HCT116 (cell line): ENCODE data around the gene MYBL2. TPM values are rescaled to one million over a fixed set of nuclear protein-coding genes. Genes with fewer than 3 reads are reported as not detected.

ENCODE experiments used
- ATAC-seq: fragments of 200-7000 bp; cut with Tn5 transposase; 2 replicates; pipeline ENCODE4 v1.9.1; 2020; ENCODE audit warnings: mild to moderate bottlenecking, moderate library complexity
- BruUV-seq: library from RNA; stranded (reverse); fragments of 400-500 nt; replicated peaks from 2 replicates; lab custom pipeline; 2021; lab: Mats Ljungman, UMichigan
- CTCF ChIA-PET: fragments of 300-600 bp; sonication (Branson Sonifier 250); formaldehyde crosslinking; loops from one replicate; lab custom pipeline; 2021; ENCODE audit warnings: antibody characterized with exemption; lab: Charles Lee
- POLR2A ChIA-PET: fragments of 300-600, 350-600 bp; sonication (Branson Sonifier 250); formaldehyde crosslinking; loops from one replicate; lab custom pipeline; 2021; ENCODE audit warnings: antibody characterized with exemption; lab: Charles Lee
- RAD21 ChIA-PET, 2 experiments: fragments of 300-600 bp; sonication (Branson Sonifier 250); formaldehyde crosslinking; loops; one replicate each; lab custom pipeline; 2023; ENCODE audit warnings: low total read pairs in 2 of 2; ENCODE audit not compliant: uncharacterized antibody in 2 of 2, unreplicated experiment in 2 of 2, low non-redundant PET in 1 of 2; lab: Charles Lee
- DNase-seq: peaks from one replicate; pipeline ENCODE4 v3.0.0-alpha.2; 2010; ENCODE audit warnings: low read depth, low spot score
- H2AFZ ChIP-seq: fragments of 200-600 bp; shearing (Covaris generic), sonication (generic); 2 replicates; pipeline ENCODE4 v1.6.1; 2017; ENCODE audit warnings: low read depth, mixed run types, mixed read lengths, antibody characterized with exemption, low read length; ENCODE audit not compliant: poor library complexity, severe bottlenecking
- H3K27ac ChIP-seq: 2 replicates; pipeline ENCODE4 v1.5.1; 2012; ENCODE audit warnings: low read depth, low read length
- H3K27me3 ChIP-seq: fragments of 200-600 bp; sonication (generic); 2 replicates; pipeline ENCODE4 v1.6.1; 2016; ENCODE audit warnings: mixed run types, low read length, mixed read lengths; ENCODE audit not compliant: insufficient read depth
- H3K36me3 ChIP-seq, 2 experiments: fragments of 200-500 bp in 1 of 2; fragments of 200-600 bp in 1 of 2; sonication (Bioruptor generic) in 1 of 2; sonication (generic) in 1 of 2; 2 replicates each; pipeline versions ENCODE4 v1.5.1 to v1.6.1; 2014 to 2016; ENCODE audit warnings: low read length in 2 of 2, inconsistent platforms in 1 of 2, mixed read lengths in 1 of 2, mixed run types in 1 of 2; ENCODE audit not compliant: insufficient read depth in 2 of 2, control insufficient read depth in 1 of 2
- H3K4me1 ChIP-seq, 2 experiments: fragments of 200-600 bp in 1 of 2; sonication (generic) in 1 of 2; 2 replicates each; pipeline versions ENCODE4 v1.5.1 to v1.6.1; 2012 to 2017; ENCODE audit warnings: low read length in 2 of 2, inconsistent platforms in 1 of 2, mild to moderate bottlenecking in 1 of 2, mixed read lengths in 1 of 2, mixed run types in 1 of 2, moderate library complexity in 1 of 2; ENCODE audit not compliant: insufficient read depth in 2 of 2, control insufficient read depth in 1 of 2
- H3K4me2 ChIP-seq: fragments of 200-600 bp; sonication (generic); 2 replicates; pipeline ENCODE4 v1.6.1; 2017; ENCODE audit warnings: mixed run types, low read length, mixed read lengths
- H3K4me3 ChIP-seq, 2 experiments: fragments of 200-600 bp in 1 of 2; sonication (generic) in 1 of 2; replicated peaks in 1 of 2; 2 replicates each; pipeline ENCODE4 v1.5.1; 2011 to 2016; ENCODE audit warnings: low read length in 2 of 2, control low read depth in 1 of 2, low read depth in 1 of 2, mild to moderate bottlenecking in 1 of 2, mixed read lengths in 1 of 2, mixed run types in 1 of 2
- H3K79me2 ChIP-seq: fragments of 200-600 bp; sonication (generic); 2 replicates; pipeline ENCODE4 v1.6.1; 2017; ENCODE audit warnings: mild to moderate bottlenecking, mixed run types, low read length, moderate library complexity, mixed read lengths; ENCODE audit not compliant: insufficient read depth
- H3K9ac ChIP-seq: fragments of 200-600 bp; sonication (generic); 2 replicates; pipeline ENCODE4 v1.6.1; 2016; ENCODE audit warnings: low read length, mixed read lengths
- H3K9me2 ChIP-seq: fragments of 200-600 bp; sonication (generic), shearing (Covaris generic); 2 replicates; pipeline ENCODE4 v1.6.1; 2017; ENCODE audit warnings: mixed run types, mild to moderate bottlenecking, moderate library complexity; ENCODE audit not compliant: insufficient read depth
- H3K9me3 ChIP-seq, 2 experiments: fragments of 200-500 bp in 1 of 2; fragments of 200-600 bp in 1 of 2; sonication (Bioruptor generic) in 1 of 2; sonication (generic) in 1 of 2; 2 replicates each; pipeline ENCODE4 v1.6.1; 2014 to 2017; ENCODE audit warnings: low read length in 2 of 2, mixed read lengths in 2 of 2, inconsistent platforms in 1 of 2, low read depth in 1 of 2, mild to moderate bottlenecking in 1 of 2, mixed run types in 1 of 2, moderate library complexity in 1 of 2; ENCODE audit not compliant: control insufficient read depth in 1 of 2, insufficient read depth in 1 of 2
- H4K20me1 ChIP-seq: fragments of 200-600 bp; sonication (generic), shearing (Covaris generic); 2 replicates; pipeline ENCODE4 v1.6.1; 2017; ENCODE audit warnings: mixed run types, mild to moderate bottlenecking, moderate library complexity; ENCODE audit not compliant: insufficient read depth
- CEBPB ChIP-seq: IDR thresholded peaks from 2 replicates; pipeline ENCODE4 v1.6.1; 2012; ENCODE audit warnings: low read depth
- CTCF ChIP-seq, 3 experiments: fragments of 200-600 bp in 1 of 3; sonication (generic) in 1 of 3; IDR thresholded peaks in 2 of 3; conservative IDR thresholded peaks in 1 of 3; 2 replicates each; pipeline ENCODE4 v1.5.1; 2012 to 2017; ENCODE audit warnings: low read depth in 2 of 3, low read length in 2 of 3, antibody characterized with exemption in 1 of 3, borderline replicate concordance in 1 of 3, control low read depth in 1 of 3, mild to moderate bottlenecking in 1 of 3, mixed read lengths in 1 of 3, mixed run types in 1 of 3, moderate library complexity in 1 of 3; ENCODE audit not compliant: insufficient read depth in 1 of 3
- EGR1 ChIP-seq: IDR thresholded peaks from 2 replicates; pipeline ENCODE4 v1.6.1; 2012; ENCODE audit warnings: low read depth
- ELF1 ChIP-seq: IDR thresholded peaks from 2 replicates; pipeline ENCODE4 v1.6.1; 2012; ENCODE audit warnings: low read depth, borderline replicate concordance
- EZH2 ChIP-seq: fragments of 200-600 bp; sonication (generic); IDR thresholded peaks from 2 replicates; pipeline ENCODE4 v1.6.1; 2017; ENCODE audit warnings: antibody characterized with exemption, mixed run types
- EZH2phosphoT487 ChIP-seq: fragments of 200-600 bp; IDR thresholded peaks from 2 replicates; pipeline ENCODE4 v1.6.1; 2018; ENCODE audit warnings: antibody characterized with exemption, borderline replicate concordance
- FOSL1 ChIP-seq: IDR thresholded peaks from 2 replicates; pipeline ENCODE4 v1.6.1; 2012; ENCODE audit warnings: low read depth
- MAX ChIP-seq: IDR thresholded peaks from 2 replicates; pipeline ENCODE4 v1.6.1; 2012
- POLR2A ChIP-seq: IDR thresholded peaks from 2 replicates; pipeline ENCODE4 v1.7.0; 2011; ENCODE audit warnings: borderline replicate concordance; ENCODE audit not compliant: insufficient read depth, insufficient read length; ENCODE audit errors: extremely low read depth
- POLR2AphosphoS5 ChIP-seq: IDR thresholded peaks from 2 replicates; pipeline ENCODE4 v1.6.1; 2011; ENCODE audit warnings: mild to moderate bottlenecking, low read depth, low read length, moderate library complexity
- RAD21 ChIP-seq: IDR thresholded peaks from 2 replicates; pipeline ENCODE4 v1.6.1; 2012; ENCODE audit warnings: low read depth, mild to moderate bottlenecking
- SIN3A ChIP-seq: IDR thresholded peaks from 2 replicates; pipeline ENCODE4 v1.6.1; 2012; ENCODE audit warnings: low read depth
- SP1 ChIP-seq: IDR thresholded peaks from 2 replicates; pipeline ENCODE4 v1.6.1; 2012; ENCODE audit warnings: low read depth
- SRF ChIP-seq: IDR thresholded peaks from 2 replicates; pipeline ENCODE4 v1.6.1; 2012; ENCODE audit warnings: low read depth
- TCF7L2 ChIP-seq: IDR thresholded peaks from 2 replicates; pipeline ENCODE4 v1.7.0; 2011; ENCODE audit warnings: borderline replicate concordance, inconsistent platforms; ENCODE audit not compliant: insufficient read depth, insufficient read length; ENCODE audit errors: extremely low read depth
- YY1 ChIP-seq: IDR thresholded peaks from 2 replicates; pipeline ENCODE4 v1.6.1; 2011; ENCODE audit warnings: low read length, low read depth, moderate library complexity, mild to moderate bottlenecking; ENCODE audit not compliant: insufficient replicate concordance; ENCODE audit errors: extremely low read depth
- ZBTB33 ChIP-seq: IDR thresholded peaks from 2 replicates; pipeline ENCODE4 v1.6.1; 2011; ENCODE audit warnings: mild to moderate bottlenecking, low read length, moderate library complexity; ENCODE audit not compliant: insufficient replicate concordance; ENCODE audit errors: extremely low read depth
- ZNF274 ChIP-seq: fragments of 200-500 bp; sonication (Bioruptor generic); IDR thresholded peaks from 2 replicates; pipeline ENCODE4 v1.6.1; 2014; ENCODE audit warnings: mild to moderate bottlenecking, low read depth, low read length, inconsistent platforms
- intact Hi-C: fragments of 100-400 bp; cut with micrococcal nuclease; formaldehyde crosslinking; loops from 2 replicates; pipeline ENCODE4 v1.10.0; 2022
- total RNA-seq: library from RNA; stranded (reverse); gene quantifications from one replicate; pipeline ENCODE4 v1.2.1, GENCODE V29; 2021; ENCODE audit not compliant: unreplicated experiment

MYBL2 gene
- total RNA-seq, 1 experiment from 2014 or later, result 92.1 TPM

DNA sequence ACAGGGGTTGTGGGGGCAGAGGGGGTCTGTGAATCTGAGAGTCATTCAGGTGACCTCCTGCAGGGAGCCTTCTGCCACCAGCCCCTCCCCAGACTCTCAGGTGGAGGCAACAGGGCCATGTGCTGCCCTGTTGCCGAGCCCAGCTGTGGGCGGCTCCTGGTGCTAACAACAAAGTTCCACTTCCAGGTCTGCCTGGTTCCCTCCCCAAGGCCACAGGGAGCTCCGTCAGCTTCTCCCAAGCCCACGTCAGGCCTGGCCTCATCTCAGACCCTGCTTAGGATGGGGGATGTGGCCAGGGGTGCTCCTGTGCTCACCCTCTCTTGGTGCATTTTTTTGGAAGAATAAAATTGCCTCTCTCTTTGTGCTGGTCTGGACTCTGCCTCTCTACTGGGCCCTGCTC, 49.2 kb downstream of the MYBL2 start:
- TF ChIP-seq EZH2 (no peak), POLR2AphosphoS5 (no peak), TCF7L2 (no peak), MAX (no peak), ZNF274 (no peak), RAD21 (no peak), YY1 (no peak), CEBPB (no peak), SP1 (no peak), FOSL1 (no peak), SRF (no peak), EGR1 (no peak), POLR2A (no peak), SIN3A (no peak), EZH2phosphoT487 (no peak), ZBTB33 (no peak), CTCF (IDR thresholded peaks at IDR 0.05 in 2 of 3, conservative IDR thresholded peaks at IDR 0.05 in 1 of 3; ENCODE audit: borderline replicate concordance in 1 of 3, insufficient read depth in 1 of 3, low read depth in 2 of 3, low read length in 2 of 3) (no peak), ELF1 (no peak)
- TF ChIP-seq, all 23 proteins: peak for 0
- intact Hi-C loops, result no loop called here
- DNase-seq (no peak), ATAC-seq (no peak)
- ChIA-PET CTCF (interaction anchor here (1.1 kb wide), 1 partner anchor 24 kb away, joined by 3 read pairs; no protein-coding TSS in a partner anchor), RAD21 (no interaction called here), POLR2A (no interaction called here)
- Histone ChIP-seq H3K79me2 (no peaks in the 10 kb centered on the region), H2AFZ (no peak overlapping the region), H3K9me3 (no peaks in the 10 kb centered on the region), H3K9me2 (no peaks in the 10 kb centered on the region), H3K36me3 (peaks cover 10 to 11% of the 10 kb centered on the region in 2 experiments; a peak in 1 of 4 replicates), H3K27ac (no peak overlapping the region), H3K4me2 (no peak overlapping the region), H3K27me3 (no peaks in the 10 kb centered on the region), H4K20me1 (no peaks in the 10 kb centered on the region), H3K4me3 (no peak overlapping the region), H3K4me1 (no peaks in the 10 kb centered on the region), H3K9ac (no peak overlapping the region)
- BruUV-seq, result no TSS peak
